H9 (cell line): ENCODE measurements around the gene INSYN2A. TPM values are rescaled to one million over a fixed set of nuclear protein-coding genes. Genes with fewer than 3 reads are reported as not detected.

Experiments used
- DNase-seq: peaks from one replicate; pipeline ENCODE4 v3.0.0-alpha.2; 2017
- H2AFZ ChIP-seq: one replicate; pipeline ENCODE4 v1.6.1; 2013; ENCODE audit warnings: mild to moderate bottlenecking, low read length, control low read depth, moderate library complexity
- H2AK5ac ChIP-seq: 2 replicates; pipeline ENCODE4 v1.6.1; 2013; ENCODE audit warnings: low read length, control low read depth, mixed read lengths; ENCODE audit not compliant: insufficient read length
- H2BK120ac ChIP-seq: one replicate; pipeline ENCODE4 v1.6.1; 2013; ENCODE audit warnings: low read depth, mild to moderate bottlenecking, low read length, control low read depth, inconsistent platforms; ENCODE audit not compliant: poor library complexity, severe bottlenecking
- H2BK12ac ChIP-seq: 2 replicates; pipeline ENCODE4 v1.6.1; 2013; ENCODE audit warnings: low read length, control low read depth, mixed read lengths, low read depth; ENCODE audit not compliant: insufficient read length
- H2BK15ac ChIP-seq: 2 replicates; pipeline ENCODE4 v1.6.1; 2013; ENCODE audit warnings: low read depth, low read length, control low read depth
- H2BK20ac ChIP-seq: one replicate; pipeline ENCODE4 v1.6.1; 2013; ENCODE audit warnings: low read depth, mild to moderate bottlenecking, low read length, control low read depth, inconsistent platforms; ENCODE audit not compliant: poor library complexity, severe bottlenecking
- H2BK5ac ChIP-seq: 2 replicates; pipeline ENCODE4 v1.6.1; 2013; ENCODE audit warnings: low read length, control low read depth, mixed read lengths; ENCODE audit not compliant: insufficient read length
- H3K14ac ChIP-seq: 2 replicates; pipeline ENCODE4 v1.6.1; 2013; ENCODE audit warnings: low read length, control low read depth; ENCODE audit not compliant: insufficient read depth
- H3K18ac ChIP-seq: 2 replicates; pipeline ENCODE4 v1.6.1; 2013; ENCODE audit warnings: low read depth, mild to moderate bottlenecking, mixed read lengths, low read length, control low read depth; ENCODE audit not compliant: insufficient read length
- H3K23ac ChIP-seq: 2 replicates; pipeline ENCODE4 v1.6.1; 2013; ENCODE audit warnings: low read length, control low read depth, mixed read lengths, low read depth; ENCODE audit not compliant: insufficient read length
- H3K23me2 ChIP-seq: 2 replicates; pipeline ENCODE4 v1.6.1; 2013; ENCODE audit warnings: low read depth, mild to moderate bottlenecking, mixed read lengths, low read length, control low read depth; ENCODE audit not compliant: insufficient read length, poor library complexity, severe bottlenecking
- H3K27ac ChIP-seq: 2 replicates; pipeline ENCODE4 v1.5.1; 2013; ENCODE audit warnings: low read length, control low read depth, mixed read lengths, low read depth; ENCODE audit not compliant: insufficient read length
- H3K27me3 ChIP-seq: 2 replicates; pipeline ENCODE4 v1.6.1; 2013; ENCODE audit warnings: low read length, control low read depth, inconsistent platforms; ENCODE audit not compliant: insufficient read depth
- H3K4ac ChIP-seq: 2 replicates; pipeline ENCODE4 v1.6.1; 2013; ENCODE audit warnings: low read depth, mild to moderate bottlenecking, control low read depth, inconsistent platforms, low read length, moderate library complexity
- H3K4me1 ChIP-seq: 2 replicates; pipeline ENCODE4 v1.6.1; 2013; ENCODE audit warnings: low read length, control low read depth, inconsistent platforms; ENCODE audit not compliant: insufficient read depth
- H3K4me2 ChIP-seq: 2 replicates; pipeline ENCODE4 v1.6.1; 2013; ENCODE audit warnings: low read length, control low read depth, mixed read lengths; ENCODE audit not compliant: insufficient read length, insufficient read depth
- H3K56ac ChIP-seq: 2 replicates; pipeline ENCODE4 v1.6.1; 2013; ENCODE audit warnings: low read depth, mild to moderate bottlenecking, mixed read lengths, low read length, control low read depth; ENCODE audit not compliant: insufficient read length
- H3K79me1 ChIP-seq: 2 replicates; pipeline ENCODE4 v1.6.1; 2013; ENCODE audit warnings: low read depth, mild to moderate bottlenecking, moderate library complexity, low read length, control low read depth, inconsistent platforms; ENCODE audit not compliant: insufficient read depth, poor library complexity, severe bottlenecking
- H3K79me2 ChIP-seq: 2 replicates; pipeline ENCODE4 v1.6.1; 2013; ENCODE audit warnings: low read length, control low read depth, inconsistent platforms; ENCODE audit not compliant: insufficient read depth
- H3K9ac ChIP-seq: 2 replicates; pipeline ENCODE4 v1.6.1; 2013; ENCODE audit warnings: low read length, control low read depth, mixed read lengths; ENCODE audit not compliant: insufficient read length; ENCODE audit errors: extremely low read depth
- H3K9me3 ChIP-seq: one replicate; pipeline ENCODE4 v1.6.1; 2013; ENCODE audit warnings: low read depth, low read length, inconsistent platforms; ENCODE audit not compliant: control insufficient read depth
- H3T11ph ChIP-seq: one replicate; pipeline ENCODE4 v1.6.1; 2013; ENCODE audit warnings: mild to moderate bottlenecking, low read length, control low read depth, inconsistent platforms
- H4K20me1 ChIP-seq: one replicate; pipeline ENCODE4 v1.6.1; 2013; ENCODE audit not compliant: control insufficient read depth, insufficient read length, insufficient read depth
- H4K5ac ChIP-seq: 2 replicates; pipeline ENCODE4 v1.6.1; 2013; ENCODE audit warnings: low read depth, mild to moderate bottlenecking, mixed read lengths, low read length, control low read depth; ENCODE audit not compliant: insufficient read length
- H4K8ac ChIP-seq: replicated peaks from 2 replicates; pipeline ENCODE4 v1.6.1; 2013; ENCODE audit warnings: low read length, control low read depth, mixed read lengths, low read depth; ENCODE audit not compliant: insufficient read length
- H4K91ac ChIP-seq: 2 replicates; pipeline ENCODE4 v1.6.1; 2013; ENCODE audit warnings: low read depth, mild to moderate bottlenecking, moderate library complexity, mixed read lengths, low read length, control low read depth; ENCODE audit not compliant: insufficient read length
- H3K27ac Mint-ChIP-seq, 3 experiments: 2 replicates in 2 of 3; 3 replicates in 1 of 3; pipeline ENCODE4 v1.8.0; 2020 to 2021; ENCODE audit warnings: mixed read lengths in 3 of 3, mild to moderate bottlenecking in 1 of 3, moderate library complexity in 1 of 3
- H3K27me3 Mint-ChIP-seq: 2 replicates; pipeline ENCODE4 v1.8.0; 2021; ENCODE audit warnings: low read depth, mild to moderate bottlenecking, moderate library complexity, mixed read lengths
- H3K36me3 Mint-ChIP-seq, 3 experiments: 2 replicates in 2 of 3; 3 replicates in 1 of 3; pipeline ENCODE4 v1.8.0; 2020 to 2021; ENCODE audit warnings: low read depth in 3 of 3, mixed read lengths in 3 of 3; ENCODE audit not compliant: insufficient read depth in 1 of 3
- H3K4me1 Mint-ChIP-seq, 2 experiments: 2 replicates each; pipeline ENCODE4 v1.8.0; 2020; ENCODE audit warnings: mixed read lengths in 2 of 2
- H3K4me3 Mint-ChIP-seq, 2 experiments: 2 replicates in 1 of 2; 3 replicates in 1 of 2; pipeline ENCODE4 v1.8.0; 2020 to 2021; ENCODE audit warnings: mild to moderate bottlenecking in 2 of 2, mixed read lengths in 2 of 2, moderate library complexity in 1 of 2
- H3K9me3 Mint-ChIP-seq, 2 experiments: 2 replicates in 1 of 2; 3 replicates in 1 of 2; pipeline ENCODE4 v1.8.0; 2020; ENCODE audit warnings: mild to moderate bottlenecking in 2 of 2, mixed read lengths in 2 of 2, moderate library complexity in 1 of 2
- WGBS: extraction: QIAGEN DNeasy Blood & Tissue Kit; methylation state at CpG from one replicate; pipeline ENCODE4 v1.1.7; 2013; ENCODE audit warnings: missing lambda C conversion rate, low lambda C conversion rate, mixed read lengths; ENCODE audit not compliant: insufficient read length; ENCODE audit errors: extremely low coverage; 5-methylcytosine and 5-hydroxymethylcytosine counted together
- total RNA-seq: library from RNA; stranded (reverse); gene quantifications from 2 replicates; pipeline ENCODE4 v1.2.1, GENCODE V29; 2021
- TF ChIP-seq, protein P1 (sequence below): fragments of 200-600 bp; sonication (generic); conservative IDR thresholded peaks from 3 replicates; pipeline ENCODE4 v1.8.0; 2021; ENCODE audit warnings: antibody characterized with exemption, mild to moderate bottlenecking

Gene INSYN2A
- total RNA-seq, 1 experiment from 2014 or later: 0.09 TPM

DNA sequence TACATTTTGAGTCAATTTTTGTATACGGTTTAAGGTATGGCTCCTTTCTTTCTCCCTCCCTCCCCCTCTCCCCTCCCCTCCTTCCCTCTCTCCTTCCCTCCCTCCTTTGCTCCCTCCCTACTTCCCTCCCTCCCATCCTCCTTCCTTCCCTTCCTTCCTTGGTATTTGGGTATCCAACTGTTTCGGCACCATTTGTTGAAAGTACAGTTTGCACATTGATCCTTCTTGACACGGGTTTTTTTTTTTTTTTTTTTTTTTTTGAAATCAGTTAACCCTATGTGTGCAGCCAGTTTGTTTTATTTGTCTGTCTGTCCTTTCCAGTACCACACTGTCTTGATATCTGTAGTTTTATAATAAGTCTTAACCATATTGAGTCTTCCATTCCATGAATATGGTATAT, 39.9 kb upstream of the INSYN2A start:
- no peaks in the 10 kb centered on the region for H3K79me1 ChIP-seq
- no peaks in the 10 kb centered on the region for H3K36me3 Mint-ChIP-seq
- H3K4ac ChIP-seq: no peak overlapping the region
- no peaks in the 10 kb centered on the region for H3K27me3 ChIP-seq
- no peak overlapping the region for H3K14ac ChIP-seq
- no peak overlapping the region for H2BK20ac ChIP-seq
- no peak overlapping the region for H3K9ac ChIP-seq
- no peaks in the 10 kb centered on the region for H3K9me3 Mint-ChIP-seq
- no peaks in the 10 kb centered on the region for H3K23me2 ChIP-seq
- no peaks in the 10 kb centered on the region for H3K4me1 ChIP-seq
- H4K5ac ChIP-seq: no peak overlapping the region
- no peak overlapping the region for H3K4me2 ChIP-seq
- H3K27me3 Mint-ChIP-seq: no peaks in the 10 kb centered on the region
- no peak overlapping the region for H4K8ac ChIP-seq
- H3K18ac ChIP-seq: no peak overlapping the region
- H3K4me3 Mint-ChIP-seq: no peak overlapping the region
- no peak overlapping the region for H2AK5ac ChIP-seq
- no peak overlapping the region for H4K91ac ChIP-seq
- no peak overlapping the region for H2BK120ac ChIP-seq
- H3K27ac ChIP-seq: no peak overlapping the region
- H3K56ac ChIP-seq: no peak overlapping the region
- H2BK5ac ChIP-seq: no peak overlapping the region
- H3T11ph ChIP-seq: no peak overlapping the region
- no CpG with 5 or more reads among the region's 3 CpGs for WGBS
- TF ChIP-seq, protein P1, sequence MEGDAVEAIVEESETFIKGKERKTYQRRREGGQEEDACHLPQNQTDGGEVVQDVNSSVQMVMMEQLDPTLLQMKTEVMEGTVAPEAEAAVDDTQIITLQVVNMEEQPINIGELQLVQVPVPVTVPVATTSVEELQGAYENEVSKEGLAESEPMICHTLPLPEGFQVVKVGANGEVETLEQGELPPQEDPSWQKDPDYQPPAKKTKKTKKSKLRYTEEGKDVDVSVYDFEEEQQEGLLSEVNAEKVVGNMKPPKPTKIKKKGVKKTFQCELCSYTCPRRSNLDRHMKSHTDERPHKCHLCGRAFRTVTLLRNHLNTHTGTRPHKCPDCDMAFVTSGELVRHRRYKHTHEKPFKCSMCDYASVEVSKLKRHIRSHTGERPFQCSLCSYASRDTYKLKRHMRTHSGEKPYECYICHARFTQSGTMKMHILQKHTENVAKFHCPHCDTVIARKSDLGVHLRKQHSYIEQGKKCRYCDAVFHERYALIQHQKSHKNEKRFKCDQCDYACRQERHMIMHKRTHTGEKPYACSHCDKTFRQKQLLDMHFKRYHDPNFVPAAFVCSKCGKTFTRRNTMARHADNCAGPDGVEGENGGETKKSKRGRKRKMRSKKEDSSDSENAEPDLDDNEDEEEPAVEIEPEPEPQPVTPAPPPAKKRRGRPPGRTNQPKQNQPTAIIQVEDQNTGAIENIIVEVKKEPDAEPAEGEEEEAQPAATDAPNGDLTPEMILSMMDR: no peak
- H2BK15ac ChIP-seq: no peak overlapping the region
- no peak overlapping the region for H3K23ac ChIP-seq
- H2BK12ac ChIP-seq: no peak overlapping the region
- no peaks in the 10 kb centered on the region for H3K9me3 ChIP-seq
- H4K20me1 ChIP-seq: no peaks in the 10 kb centered on the region
- DNase-seq: no peak
- peaks cover 3 to 5% of the 10 kb centered on the region in 2 experiments for H3K4me1 Mint-ChIP-seq
- H3K27ac Mint-ChIP-seq: no peak overlapping the region
- H3K79me2 ChIP-seq: no peaks in the 10 kb centered on the region
- no peak overlapping the region for H2AFZ ChIP-seq
